H54 (cell line): ENCODE measurements around the gene LEF1.

Experiments
- DNase-seq: peaks from one replicate; pipeline ENCODE4 v3.0.0; 2011; ENCODE audit warnings: low spot score, mixed read lengths; ENCODE audit not compliant: insufficient read length
- FAIRE-seq: peaks from 3 replicates; lab custom pipeline; 2011; peaks lifted over from hg19 to GRCh38; lab: Jason Lieb, UNC
- POLR2A ChIP-seq: IDR thresholded peaks from 2 replicates; pipeline ENCODE4 v1.6.1; 2011; ENCODE audit warnings: low read depth, mild to moderate bottlenecking, low read length

Gene LEF1

GRCh38 chr4:108120789-108121188 is 47.9 kb downstream of the LEF1 start:
- FAIRE-seq: no peak
- no peak for DNase-seq
- no peak for TF ChIP-seq POLR2A

- DNase-seq (no peak), FAIRE-seq (no peak)
- no peak for TF ChIP-seq POLR2A
These were observed 49.4 kb downstream of the LEF1 start for GRCh38 chr4:108119199-108119800.

GRCh38 chr4:108118505-108118904 is 50.2 kb downstream of the LEF1 start:
- no peak for TF ChIP-seq POLR2A
- no peak for FAIRE-seq
- DNase-seq: no peak

GRCh38 chr4:108117418-108118182 is 51.1 kb downstream of the LEF1 start:
- FAIRE-seq: no peak
- no peak for DNase-seq
- no peak for TF ChIP-seq POLR2A

GRCh38 chr4:108116423-108117168 is 52.1 kb downstream of the LEF1 start:
- FAIRE-seq (no peak), DNase-seq (no peak)
- TF ChIP-seq POLR2A: no peak

GRCh38 chr4:108115168-108115526 is 53.6 kb downstream of the LEF1 start:
- no peak for DNase-seq
- FAIRE-seq: no peak
- no peak for TF ChIP-seq POLR2A

- DNase-seq (no peak), FAIRE-seq (no peak)
- no peak for TF ChIP-seq POLR2A
These were observed 54.2 kb downstream of the LEF1 start for GRCh38 chr4:108114503-108114902.

- TF ChIP-seq POLR2A: no peak
- no peak for DNase-seq
- FAIRE-seq: no peak
These were observed 55.5 kb downstream of the LEF1 start for GRCh38 chr4:108113229-108113628.

- no peak for FAIRE-seq
- TF ChIP-seq POLR2A: no peak
- no peak for DNase-seq
These were observed 57.0 kb downstream of the LEF1 start for GRCh38 chr4:108111781-108112180.

GRCh38 chr4:108110450-108110849 is 58.3 kb downstream of the LEF1 start:
- TF ChIP-seq POLR2A: no peak
- FAIRE-seq: no peak

GRCh38 chr4:108109997-108110416 is 58.7 kb downstream of the LEF1 start:
- no peak for TF ChIP-seq POLR2A
- DNase-seq: no peak
- FAIRE-seq: no peak

More at GRCh38 chr4:108110450-108110849, 58.3 kb downstream of the LEF1 start:
- DNase-seq: no peak

- TF ChIP-seq POLR2A: no peak
- DNase-seq: no peak
- FAIRE-seq: no peak
These were observed 59.6 kb downstream of the LEF1 start for GRCh38 chr4:108109111-108109510.

GRCh38 chr4:108107729-108108382 is 60.9 kb downstream of the LEF1 start:
- TF ChIP-seq POLR2A: no peak
- FAIRE-seq (no peak), DNase-seq (no peak)

GRCh38 chr4:108107101-108107500 is 61.6 kb downstream of the LEF1 start:
- TF ChIP-seq POLR2A: no peak
- DNase-seq (no peak), FAIRE-seq (no peak)
